Astrocyte of the spinal cord (primary cell): ENCODE data around the gene DAB1.

Source experiments
- DNase-seq: peaks from one replicate; pipeline ENCODE4 v3.0.0; 2011; ENCODE audit warnings: low read depth, low spot score
- H3K4me3 ChIP-seq: 2 replicates; pipeline ENCODE4 v1.5.1; 2011; ENCODE audit warnings: low read depth, mild to moderate bottlenecking, low read length, moderate library complexity
- in situ Hi-C: cut with HindIII; loops from 2 replicates; pipeline ENCODE4 v1.10.0; 2017; ENCODE audit warnings: low sequenced_read_pairs
- TF ChIP-seq, protein P1 (sequence below): IDR thresholded peaks from 2 replicates; pipeline ENCODE4 v1.5.1; 2012; ENCODE audit warnings: low read depth, mild to moderate bottlenecking, low read length, inconsistent platforms

The DAB1 gene

GRCh38 chr1:57341721-57342120, 82.1 kb downstream of the DAB1 start:
- in situ Hi-C loops, result no loop called here
- no peak overlapping the region for H3K4me3 ChIP-seq
- no peak for DNase-seq
- TF ChIP-seq, protein P1, sequence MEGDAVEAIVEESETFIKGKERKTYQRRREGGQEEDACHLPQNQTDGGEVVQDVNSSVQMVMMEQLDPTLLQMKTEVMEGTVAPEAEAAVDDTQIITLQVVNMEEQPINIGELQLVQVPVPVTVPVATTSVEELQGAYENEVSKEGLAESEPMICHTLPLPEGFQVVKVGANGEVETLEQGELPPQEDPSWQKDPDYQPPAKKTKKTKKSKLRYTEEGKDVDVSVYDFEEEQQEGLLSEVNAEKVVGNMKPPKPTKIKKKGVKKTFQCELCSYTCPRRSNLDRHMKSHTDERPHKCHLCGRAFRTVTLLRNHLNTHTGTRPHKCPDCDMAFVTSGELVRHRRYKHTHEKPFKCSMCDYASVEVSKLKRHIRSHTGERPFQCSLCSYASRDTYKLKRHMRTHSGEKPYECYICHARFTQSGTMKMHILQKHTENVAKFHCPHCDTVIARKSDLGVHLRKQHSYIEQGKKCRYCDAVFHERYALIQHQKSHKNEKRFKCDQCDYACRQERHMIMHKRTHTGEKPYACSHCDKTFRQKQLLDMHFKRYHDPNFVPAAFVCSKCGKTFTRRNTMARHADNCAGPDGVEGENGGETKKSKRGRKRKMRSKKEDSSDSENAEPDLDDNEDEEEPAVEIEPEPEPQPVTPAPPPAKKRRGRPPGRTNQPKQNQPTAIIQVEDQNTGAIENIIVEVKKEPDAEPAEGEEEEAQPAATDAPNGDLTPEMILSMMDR, result no peak

- TF ChIP-seq, protein P1, result no peak
- in situ Hi-C loops, result no loop called here
- DNase-seq, result no peak
- no peak overlapping the region for H3K4me3 ChIP-seq
These were observed 83.4 kb downstream of the DAB1 start for GRCh38 chr1:57340334-57341070.

GRCh38 chr1:57337623-57338022, 86.2 kb downstream of the DAB1 start:
- H3K4me3 ChIP-seq, result no peak overlapping the region
- in situ Hi-C loops, result no loop called here
- DNase-seq, result no peak
- TF ChIP-seq, protein P1, result no peak

DNA sequence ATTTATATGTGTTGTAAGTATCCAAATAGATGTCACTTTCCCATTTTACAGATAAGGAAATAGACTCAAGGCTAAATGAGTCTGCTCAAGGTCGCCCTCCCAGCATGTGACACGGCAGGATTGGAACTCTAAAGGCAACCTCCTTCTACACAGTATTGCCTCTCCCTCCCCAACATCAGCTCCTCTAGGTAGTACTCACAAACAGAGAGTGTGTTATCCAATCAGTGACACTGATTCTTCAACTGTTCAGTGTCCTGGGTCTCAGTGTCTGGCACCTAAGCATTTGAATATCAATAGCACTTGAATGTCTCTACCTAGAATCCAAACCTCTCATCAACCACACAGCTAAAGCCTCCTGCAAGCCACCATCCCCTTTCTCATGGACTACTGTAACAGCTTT, 87.1 kb downstream of the DAB1 start:
- no peak overlapping the region for H3K4me3 ChIP-seq
- TF ChIP-seq, protein P1, result no peak
- in situ Hi-C loops, result no loop called here
- no peak for DNase-seq

GRCh38 chr1:57331620-57332019, 92.2 kb downstream of the DAB1 start:
- DNase-seq, result no peak

GRCh38 chr1:57329937-57330336, 93.9 kb downstream of the DAB1 start:
- DNase-seq, result no peak
- in situ Hi-C loops, result no loop called here
- no peak overlapping the region for H3K4me3 ChIP-seq
- TF ChIP-seq, protein P1, result no peak

More at GRCh38 chr1:57331620-57332019, 92.2 kb downstream of the DAB1 start:
- in situ Hi-C loops, result no loop called here
- TF ChIP-seq, protein P1, result no peak
- no peak overlapping the region for H3K4me3 ChIP-seq
